B cell (primary cell): ENCODE measurements around the gene RPL29. TPM values are rescaled to one million over a fixed set of nuclear protein-coding genes. Genes with fewer than 3 reads are reported as not detected.

Source experiments
- ATAC-seq: fragments of 200-7000 bp; cut with Tn5 transposase; one replicate; pipeline ENCODE4 v1.10.0; 2021; ENCODE audit warnings: low read depth, mild to moderate bottlenecking, moderate number of reproducible peaks, moderate library complexity
- CTCF ChIA-PET: fragments of 350-600 bp; sonication (Branson Sonifier 250); formaldehyde crosslinking; loops from one replicate; lab custom pipeline; 2021; ENCODE audit warnings: antibody characterized with exemption, inconsistent platforms; lab: Charles Lee
- POLR2A ChIA-PET: fragments of 350-600 bp; sonication (Branson Sonifier 250); formaldehyde crosslinking; loops from one replicate; lab custom pipeline; 2021; ENCODE audit warnings: antibody characterized with exemption; lab: Charles Lee
- DNase-seq: peaks from one replicate; pipeline ENCODE4 v3.0.0; 2013
- H2AFZ ChIP-seq: 2 replicates; pipeline ENCODE4 v1.6.1; 2012; ENCODE audit warnings: mild to moderate bottlenecking, low read depth, low read length; ENCODE audit not compliant: insufficient read depth, poor library complexity, severe bottlenecking
- H3K27ac ChIP-seq, 2 donors: 1 replicate in 1 of 2; 2 replicates in 1 of 2; pipeline ENCODE4 v1.5.1; 2012 to 2013; ENCODE audit warnings: low read length in 2 of 2, mild to moderate bottlenecking in 2 of 2, moderate library complexity in 1 of 2
- H3K27me3 ChIP-seq, 4 experiments: fragments of 200-600 bp in 1 of 4; sonication (generic) in 1 of 4; replicated peaks in 1 of 4; 1 replicate in 2 of 4; 2 replicates in 2 of 4; pipeline versions ENCODE4 v1.6.1 to v1.7.0; 2013 to 2016; ENCODE audit warnings: low read length in 3 of 4, mild to moderate bottlenecking in 2 of 4, mixed read lengths in 1 of 4, moderate library complexity in 1 of 4; ENCODE audit not compliant: insufficient read depth in 4 of 4, control insufficient read depth in 3 of 4; ENCODE audit errors: control extremely low read depth in 1 of 4
- H3K36me3 ChIP-seq, 2 experiments: replicated peaks in 1 of 2; 1 replicate in 1 of 2; 2 replicates in 1 of 2; pipeline versions ENCODE4 v1.6.1 to v1.7.1; 2013; ENCODE audit warnings: low read length in 1 of 2; ENCODE audit not compliant: insufficient read depth in 2 of 2, control insufficient read depth in 1 of 2; ENCODE audit errors: control extremely low read depth in 1 of 2, extremely low read depth in 1 of 2
- H3K4me1 ChIP-seq, 2 donors: fragments of 200-600 bp in 1 of 2; sonication (generic) in 1 of 2; 1 replicate in 1 of 2; 2 replicates in 1 of 2; pipeline versions ENCODE4 v1.5.1 to v1.6.1; 2013 to 2017; ENCODE audit warnings: low read length in 2 of 2; ENCODE audit not compliant: control insufficient read depth in 2 of 2, insufficient read depth in 2 of 2
- H3K4me2 ChIP-seq: replicated peaks from 2 replicates; pipeline ENCODE3; 2012; ENCODE audit warnings: mild to moderate bottlenecking, low read depth, low read length; ENCODE audit not compliant: poor library complexity, severe bottlenecking
- H3K4me3 ChIP-seq, 5 experiments: fragments of 200-600 bp in 1 of 5; sonication (generic) in 1 of 5; 1 replicate in 3 of 5; 2 replicates in 2 of 5; pipeline versions ENCODE4 v1.5.1 to v1.7.0; 2011 to 2016; ENCODE audit warnings: low read length in 4 of 5, mild to moderate bottlenecking in 4 of 5, low read depth in 2 of 5, control low read depth in 1 of 5, moderate library complexity in 1 of 5; ENCODE audit not compliant: insufficient read depth in 1 of 5; ENCODE audit errors: control extremely low read depth in 1 of 5, extremely low read depth in 1 of 5
- H3K79me2 ChIP-seq: fragments of 200-600 bp; sonication (generic); one replicate; pipeline ENCODE4 v1.6.0; 2016; ENCODE audit warnings: low read length; ENCODE audit not compliant: control insufficient read depth, insufficient read depth
- H3K9ac ChIP-seq: fragments of 200-600 bp; sonication (generic); 2 replicates; pipeline ENCODE4 v1.6.1; 2017; ENCODE audit warnings: mild to moderate bottlenecking, low read length, moderate library complexity
- H3K9me3 ChIP-seq, 3 donors: one replicate each; pipeline versions ENCODE4 v1.6.1 to v1.7.1; 2013; ENCODE audit warnings: low read length in 2 of 3; ENCODE audit not compliant: control insufficient read depth in 2 of 3, insufficient read depth in 1 of 3; ENCODE audit errors: control extremely low read depth in 1 of 3
- H4K20me1 ChIP-seq: 2 replicates; pipeline ENCODE4 v1.6.0; 2012; ENCODE audit warnings: mild to moderate bottlenecking, low read length; ENCODE audit not compliant: insufficient read depth, control insufficient read depth, poor library complexity, severe bottlenecking
- H3K27ac Mint-ChIP-seq: one replicate; pipeline ENCODE4 v1.8.0; 2021; ENCODE audit warnings: mixed read lengths
- H3K27me3 Mint-ChIP-seq: one replicate; pipeline ENCODE4 v1.8.0; 2021; ENCODE audit warnings: mixed read lengths
- H3K4me1 Mint-ChIP-seq: one replicate; pipeline ENCODE4 v1.8.0; 2021; ENCODE audit warnings: mixed read lengths
- H3K4me3 Mint-ChIP-seq: one replicate; pipeline ENCODE4 v1.8.0; 2021; ENCODE audit warnings: mixed read lengths
- H3K9me3 Mint-ChIP-seq: one replicate; pipeline ENCODE4 v1.8.0; 2022; ENCODE audit warnings: mixed read lengths; ENCODE audit not compliant: insufficient read depth
- CTCF ChIP-seq: fragments of 200-600 bp; IDR thresholded peaks from one replicate; pipeline ENCODE4 v1.8.0; 2022; ENCODE audit warnings: antibody characterized with exemption, mild to moderate bottlenecking
- EZH2 ChIP-seq: IDR thresholded peaks from 2 replicates; pipeline ENCODE4 v1.6.1; 2012; ENCODE audit warnings: borderline replicate concordance, low read depth, mild to moderate bottlenecking, moderate library complexity, low read length; ENCODE audit not compliant: insufficient read depth, poor library complexity, severe bottlenecking
- WGBS: methylation state at CpG from one replicate; pipeline ENCODE4 v1.1.5; 2013; ENCODE audit warnings: missing lambda C conversion rate; ENCODE audit not compliant: insufficient coverage; 5-methylcytosine and 5-hydroxymethylcytosine counted together
- intact Hi-C: fragments of 100-400 bp; cut with micrococcal nuclease; formaldehyde crosslinking; loops from one replicate; pipeline ENCODE4 v1.10.0; 2022
- polyA plus RNA-seq: library from polyadenylated mRNA; depleted of rRNA; stranded (reverse); fragments of >200 nt; gene quantifications from 2 replicates; pipeline ENCODE4 v1.2.3, GENCODE V29; 2012
- total RNA-seq, 2 donors: library from RNA; stranded (reverse); fragments of 120-200 nt in 1 of 2; gene quantifications; 1 replicate in 1 of 2; 2 replicates in 1 of 2; pipeline versions ENCODE4 v1.2.3 to v1.2.4, GENCODE V29; 2013 to 2022

Gene RPL29
- total and polyA plus RNA-seq, 2 donors (not counting 1 experiment from before 2014, with no cell fraction given): 1,552 to 3,787 TPM

GRCh38 chr3:51958603-51959521 is 36.8 kb downstream of the RPL29 start:
- Mint-ChIP-seq H3K27ac (no peak overlapping the region), H3K4me1 (peaks cover 5% of the 10 kb centered on the region), H3K9me3 (no peaks in the 10 kb centered on the region), H3K27me3 (peaks cover 4% of the 10 kb centered on the region), H3K4me3 (no peak overlapping the region)
- DNase-seq (no peak), ATAC-seq (no peak)
- intact Hi-C loops: no loop called here
- H3K36me3 ChIP-seq: no peaks in the 10 kb centered on the region
- POLR2A ChIA-PET: interaction anchor here (0.6 to 1.3 kb wide), 4 partner anchors 10 to 170 kb away, joined by 3 to 7 read pairs (median 4); partner anchors contain the start of gene ABHD14B
- H3K9me3 ChIP-seq: peaks cover 0 to 6% (median 0%) of the 10 kb centered on the region in 3 donors
- H3K9ac ChIP-seq: no peak overlapping the region
- H3K79me2 ChIP-seq: no peaks in the 10 kb centered on the region
- over 99% methylated on average over 11 of the region's 20 CpGs for WGBS
- TF ChIP-seq EZH2: no peak
- no peak for TF ChIP-seq CTCF
- no peak overlapping the region for H3K27ac ChIP-seq
- no peak overlapping the region for H3K4me2 ChIP-seq
- CTCF ChIA-PET: interaction anchor here (0.9 kb wide), 1 partner anchor 15 kb away, joined by 3 read pairs; the partner anchor contains the start of gene ABHD14B
- H3K4me3 ChIP-seq: no peak overlapping the region
- no peak overlapping the region for H2AFZ ChIP-seq
- H3K4me1 ChIP-seq: peaks cover 7 to 10% of the 10 kb centered on the region in 2 donors
- peaks cover 0 to 23% (median 14%) of the 10 kb centered on the region in 4 experiments for H3K27me3 ChIP-seq
- H4K20me1 ChIP-seq: no peaks in the 10 kb centered on the region
